Embryonic facial prominence (tissue), 1 donor: ENCODE data around the gene TEX51.

Experiments used
- DNase-seq: peaks from one replicate; pipeline ENCODE4 v3.0.0-alpha.2; 2016; ENCODE audit errors: extremely low spot score

The TEX51 gene

GRCh38 chr2:126893153-126893552 is 5.5 kb upstream of the TEX51 start:
- no peak for DNase-seq

GRCh38 chr2:126893606-126894005 is 5.1 kb upstream of the TEX51 start:
- no peak for DNase-seq

GRCh38 chr2:126894082-126894481 is 4.6 kb upstream of the TEX51 start:
- no peak for DNase-seq

- DNase-seq = no peak
Measured at GRCh38 chr2:126894585-126895182, 4.0 kb upstream of the TEX51 start.

- no peak for DNase-seq
Measured at GRCh38 chr2:126895336-126895735, 3.4 kb upstream of the TEX51 start.

- DNase-seq = no peak
Measured at GRCh38 chr2:126896471-126896870, 2.2 kb upstream of the TEX51 start.

- no peak for DNase-seq
Measured at GRCh38 chr2:126899616-126900185, 1.0 kb downstream of the TEX51 start.

- no peak for DNase-seq
Measured at GRCh38 chr2:126900646-126901319, 2.1 kb downstream of the TEX51 start.

- DNase-seq = no peak
Measured at GRCh38 chr2:126901459-126901858, 2.8 kb downstream of the TEX51 start.

GRCh38 chr2:126902152-126902835 is 3.6 kb downstream of the TEX51 start:
- no peak for DNase-seq

- DNase-seq = no peak
Measured at GRCh38 chr2:126902859-126903258, 4.2 kb downstream of the TEX51 start.

- DNase-seq = no peak
Measured at GRCh38 chr2:126905991-126906390, 7.3 kb downstream of the TEX51 start.

GRCh38 chr2:126906781-126907180 is 8.1 kb downstream of the TEX51 start:
- DNase-seq = no peak

- no peak for DNase-seq
Measured at GRCh38 chr2:126907671-126908070, 9.0 kb downstream of the TEX51 start.

- no peak for DNase-seq
Measured at GRCh38 chr2:126908721-126909177, 10.1 kb downstream of the TEX51 start.

GRCh38 chr2:126909366-126909765 is 10.7 kb downstream of the TEX51 start:
- DNase-seq = no peak

GRCh38 chr2:126909781-126910180 is 11.1 kb downstream of the TEX51 start:
- no peak for DNase-seq

GRCh38 chr2:126910637-126911036 is 11.9 kb downstream of the TEX51 start:
- no peak for DNase-seq

- DNase-seq = no peak
Measured at GRCh38 chr2:126911111-126911796, 12.6 kb downstream of the TEX51 start.

- DNase-seq = no peak
Measured at GRCh38 chr2:126912201-126912600, 13.5 kb downstream of the TEX51 start.

GRCh38 chr2:126913329-126913728 is 14.6 kb downstream of the TEX51 start:
- no peak for DNase-seq
